ENCODE results near the gene DGKG.

DNA sequence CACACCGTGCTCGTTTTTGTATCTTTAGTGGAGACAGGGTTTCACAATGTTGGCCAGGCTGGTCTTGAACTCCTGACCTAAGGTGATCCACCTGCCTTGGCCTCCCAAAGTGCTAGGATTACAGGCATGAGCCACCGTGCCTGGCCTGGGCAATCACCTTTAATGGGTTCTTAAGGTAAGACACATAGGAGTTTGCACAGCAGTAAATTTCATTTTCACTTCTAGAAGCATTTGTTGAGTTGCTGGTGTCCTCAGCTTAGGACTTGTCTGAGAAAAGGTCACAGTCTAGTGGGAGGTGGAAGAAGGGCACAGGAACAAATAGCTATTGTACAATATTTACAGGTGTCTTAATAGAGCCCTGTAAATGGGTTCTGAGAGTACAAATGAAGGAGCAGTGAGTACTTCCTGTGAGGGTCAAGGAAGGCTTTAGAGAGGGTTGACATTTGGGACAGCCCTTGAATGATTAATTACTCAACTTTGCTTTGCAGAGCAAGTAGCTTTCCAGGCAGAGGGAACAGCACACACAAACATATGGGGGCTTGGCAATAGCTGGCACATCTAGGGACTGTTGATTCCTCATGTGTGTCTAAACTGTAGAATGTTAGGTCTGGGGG lies 244.4 kb downstream of the DGKG start:
- TF ChIP-seq, protein P1, sequence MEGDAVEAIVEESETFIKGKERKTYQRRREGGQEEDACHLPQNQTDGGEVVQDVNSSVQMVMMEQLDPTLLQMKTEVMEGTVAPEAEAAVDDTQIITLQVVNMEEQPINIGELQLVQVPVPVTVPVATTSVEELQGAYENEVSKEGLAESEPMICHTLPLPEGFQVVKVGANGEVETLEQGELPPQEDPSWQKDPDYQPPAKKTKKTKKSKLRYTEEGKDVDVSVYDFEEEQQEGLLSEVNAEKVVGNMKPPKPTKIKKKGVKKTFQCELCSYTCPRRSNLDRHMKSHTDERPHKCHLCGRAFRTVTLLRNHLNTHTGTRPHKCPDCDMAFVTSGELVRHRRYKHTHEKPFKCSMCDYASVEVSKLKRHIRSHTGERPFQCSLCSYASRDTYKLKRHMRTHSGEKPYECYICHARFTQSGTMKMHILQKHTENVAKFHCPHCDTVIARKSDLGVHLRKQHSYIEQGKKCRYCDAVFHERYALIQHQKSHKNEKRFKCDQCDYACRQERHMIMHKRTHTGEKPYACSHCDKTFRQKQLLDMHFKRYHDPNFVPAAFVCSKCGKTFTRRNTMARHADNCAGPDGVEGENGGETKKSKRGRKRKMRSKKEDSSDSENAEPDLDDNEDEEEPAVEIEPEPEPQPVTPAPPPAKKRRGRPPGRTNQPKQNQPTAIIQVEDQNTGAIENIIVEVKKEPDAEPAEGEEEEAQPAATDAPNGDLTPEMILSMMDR (IDR thresholded peaks at IDR 0.05) = no peak
- TF ChIP-seq POLR2A (IDR thresholded peaks at IDR 0.05) = no peak

Measured in Peyer's patch (tissue), 4 donors.